ENCODE measurements around the gene SSUH2.

The SSUH2 gene

GRCh38 chr3:8647137-8647985, 2.8 kb upstream of the SSUH2 start:
- no peaks in the 10 kb centered on the region for H3K4me1 ChIP-seq (ENCODE audit: control insufficient read depth, low read depth, low read length)
- no peaks in the 10 kb centered on the region for H3K27me3 ChIP-seq (ENCODE audit: control insufficient read depth, insufficient read depth, low read length)
- H3K4me3 ChIP-seq (ENCODE audit: low read length): no peak overlapping the region
- no peak overlapping the region for H3K9ac ChIP-seq (ENCODE audit: low read length)
- H3K27ac ChIP-seq (ENCODE audit: low read length): no peak overlapping the region
- no peaks in the 10 kb centered on the region for H3K36me3 ChIP-seq (ENCODE audit: control insufficient read depth, low read depth, low read length)
- H3K9me3 ChIP-seq (ENCODE audit: control insufficient read depth, low read depth, low read length): no peaks in the 10 kb centered on the region

- Histone ChIP-seq H3K36me3 (ENCODE audit: control insufficient read depth, low read depth, low read length) (no peaks in the 10 kb centered on the region), H3K4me1 (ENCODE audit: control insufficient read depth, low read depth, low read length) (no peaks in the 10 kb centered on the region), H3K27ac (ENCODE audit: low read length) (no peak overlapping the region), H3K9me3 (ENCODE audit: control insufficient read depth, low read depth, low read length) (no peaks in the 10 kb centered on the region), H3K9ac (ENCODE audit: low read length) (no peak overlapping the region), H3K4me3 (ENCODE audit: low read length) (no peak overlapping the region), H3K27me3 (ENCODE audit: control insufficient read depth, insufficient read depth, low read length) (no peaks in the 10 kb centered on the region)
Measured at GRCh38 chr3:8646313-8646938, 1.8 kb upstream of the SSUH2 start.

GRCh38 chr3:8645712-8646111, 1.1 kb upstream of the SSUH2 start:
- Histone ChIP-seq H3K27me3 (ENCODE audit: control insufficient read depth, insufficient read depth, low read length) (no peaks in the 10 kb centered on the region), H3K4me1 (ENCODE audit: control insufficient read depth, low read depth, low read length) (no peaks in the 10 kb centered on the region), H3K4me3 (ENCODE audit: low read length) (no peak overlapping the region), H3K9ac (ENCODE audit: low read length) (no peak overlapping the region), H3K9me3 (ENCODE audit: control insufficient read depth, low read depth, low read length) (no peaks in the 10 kb centered on the region), H3K27ac (ENCODE audit: low read length) (no peak overlapping the region), H3K36me3 (ENCODE audit: control insufficient read depth, low read depth, low read length) (no peaks in the 10 kb centered on the region)

GRCh38 chr3:8643693-8644365, 769 bp downstream of the SSUH2 start:
- H3K4me1 ChIP-seq (ENCODE audit: control insufficient read depth, low read depth, low read length): no peaks in the 10 kb centered on the region
- no peaks in the 10 kb centered on the region for H3K27me3 ChIP-seq (ENCODE audit: control insufficient read depth, insufficient read depth, low read length)
- no peak overlapping the region for H3K9ac ChIP-seq (ENCODE audit: low read length)
- H3K4me3 ChIP-seq (ENCODE audit: low read length): no peak overlapping the region
- no peak overlapping the region for H3K27ac ChIP-seq (ENCODE audit: low read length)
- H3K9me3 ChIP-seq (ENCODE audit: control insufficient read depth, low read depth, low read length): no peaks in the 10 kb centered on the region
- H3K36me3 ChIP-seq (ENCODE audit: control insufficient read depth, low read depth, low read length): no peaks in the 10 kb centered on the region

GRCh38 chr3:8642001-8642400, 2.6 kb downstream of the SSUH2 start:
- Histone ChIP-seq H3K27me3 (ENCODE audit: control insufficient read depth, insufficient read depth, low read length) (no peaks in the 10 kb centered on the region), H3K4me3 (ENCODE audit: low read length) (no peak overlapping the region), H3K9ac (ENCODE audit: low read length) (no peak overlapping the region), H3K36me3 (ENCODE audit: control insufficient read depth, low read depth, low read length) (no peaks in the 10 kb centered on the region), H3K4me1 (ENCODE audit: control insufficient read depth, low read depth, low read length) (no peaks in the 10 kb centered on the region), H3K9me3 (ENCODE audit: control insufficient read depth, low read depth, low read length) (no peaks in the 10 kb centered on the region), H3K27ac (ENCODE audit: low read length) (no peak overlapping the region)

GRCh38 chr3:8641472-8641871, 3.1 kb downstream of the SSUH2 start:
- H3K4me1 ChIP-seq (ENCODE audit: control insufficient read depth, low read depth, low read length): no peaks in the 10 kb centered on the region
- no peaks in the 10 kb centered on the region for H3K27me3 ChIP-seq (ENCODE audit: control insufficient read depth, insufficient read depth, low read length)
- H3K36me3 ChIP-seq (ENCODE audit: control insufficient read depth, low read depth, low read length): no peaks in the 10 kb centered on the region
- no peak overlapping the region for H3K4me3 ChIP-seq (ENCODE audit: low read length)
- no peak overlapping the region for H3K27ac ChIP-seq (ENCODE audit: low read length)
- H3K9me3 ChIP-seq (ENCODE audit: control insufficient read depth, low read depth, low read length): no peaks in the 10 kb centered on the region
- no peak overlapping the region for H3K9ac ChIP-seq (ENCODE audit: low read length)

- Histone ChIP-seq H3K4me3 (ENCODE audit: low read length) (no peak overlapping the region), H3K9ac (ENCODE audit: low read length) (no peak overlapping the region), H3K36me3 (ENCODE audit: control insufficient read depth, low read depth, low read length) (no peaks in the 10 kb centered on the region), H3K4me1 (ENCODE audit: control insufficient read depth, low read depth, low read length) (no peaks in the 10 kb centered on the region), H3K27ac (ENCODE audit: low read length) (no peak overlapping the region), H3K27me3 (ENCODE audit: control insufficient read depth, insufficient read depth, low read length) (no peaks in the 10 kb centered on the region), H3K9me3 (ENCODE audit: control insufficient read depth, low read depth, low read length) (no peaks in the 10 kb centered on the region)
Measured at GRCh38 chr3:8640223-8640622, 4.4 kb downstream of the SSUH2 start.

GRCh38 chr3:8639659-8640000, 5.0 kb downstream of the SSUH2 start:
- Histone ChIP-seq H3K9me3 (ENCODE audit: control insufficient read depth, low read depth, low read length) (no peaks in the 10 kb centered on the region), H3K36me3 (ENCODE audit: control insufficient read depth, low read depth, low read length) (no peaks in the 10 kb centered on the region), H3K27ac (ENCODE audit: low read length) (no peak overlapping the region), H3K4me3 (ENCODE audit: low read length) (no peak overlapping the region), H3K4me1 (ENCODE audit: control insufficient read depth, low read depth, low read length) (no peaks in the 10 kb centered on the region), H3K27me3 (ENCODE audit: control insufficient read depth, insufficient read depth, low read length) (no peaks in the 10 kb centered on the region), H3K9ac (ENCODE audit: low read length) (no peak overlapping the region)

GRCh38 chr3:8638994-8639658, 5.5 kb downstream of the SSUH2 start:
- Histone ChIP-seq H3K27ac (ENCODE audit: low read length) (no peak overlapping the region), H3K27me3 (ENCODE audit: control insufficient read depth, insufficient read depth, low read length) (no peaks in the 10 kb centered on the region), H3K4me1 (ENCODE audit: control insufficient read depth, low read depth, low read length) (no peaks in the 10 kb centered on the region), H3K36me3 (ENCODE audit: control insufficient read depth, low read depth, low read length) (no peaks in the 10 kb centered on the region), H3K9me3 (ENCODE audit: control insufficient read depth, low read depth, low read length) (no peaks in the 10 kb centered on the region), H3K4me3 (ENCODE audit: low read length) (no peak overlapping the region), H3K9ac (ENCODE audit: low read length) (no peak overlapping the region)

- Histone ChIP-seq H3K27ac (ENCODE audit: low read length) (no peak overlapping the region), H3K36me3 (ENCODE audit: control insufficient read depth, low read depth, low read length) (no peaks in the 10 kb centered on the region), H3K9ac (ENCODE audit: low read length) (no peak overlapping the region), H3K27me3 (ENCODE audit: control insufficient read depth, insufficient read depth, low read length) (no peaks in the 10 kb centered on the region), H3K4me1 (ENCODE audit: control insufficient read depth, low read depth, low read length) (no peaks in the 10 kb centered on the region), H3K4me3 (ENCODE audit: low read length) (no peak overlapping the region), H3K9me3 (ENCODE audit: control insufficient read depth, low read depth, low read length) (no peaks in the 10 kb centered on the region)
Measured at GRCh38 chr3:8637348-8637747, 7.2 kb downstream of the SSUH2 start.

- H3K9ac ChIP-seq (ENCODE audit: low read length): no peak overlapping the region
- H3K36me3 ChIP-seq (ENCODE audit: control insufficient read depth, low read depth, low read length): no peaks in the 10 kb centered on the region
- H3K4me3 ChIP-seq (ENCODE audit: low read length): no peak overlapping the region
- H3K27me3 ChIP-seq (ENCODE audit: control insufficient read depth, insufficient read depth, low read length): no peaks in the 10 kb centered on the region
- no peak overlapping the region for H3K27ac ChIP-seq (ENCODE audit: low read length)
- H3K9me3 ChIP-seq (ENCODE audit: control insufficient read depth, low read depth, low read length): no peaks in the 10 kb centered on the region
- H3K4me1 ChIP-seq (ENCODE audit: control insufficient read depth, low read depth, low read length): no peaks in the 10 kb centered on the region
Measured at GRCh38 chr3:8635631-8636030, 9.0 kb downstream of the SSUH2 start.
